SK-N-SH treated with all-trans-retinoic acid at 6 μM for 48 hours (cell line): ENCODE measurements around the gene ARHGAP21.
"Not testable (repeated sequence)": the region's sequence is repeated elsewhere in the genome, so short reads cannot be mapped to it uniquely, and the experiment has no call there.

Source experiments
- ATAC-seq: fragments of 200-7000 bp; cut with Tn5 transposase; 3 replicates; pipeline ENCODE4 v1.9.1; 2020; ENCODE audit warnings: mild to moderate bottlenecking, moderate library complexity
- ARNTL ChIP-seq: fragments of 450-650 bp; formaldehyde crosslinking; IDR thresholded peaks from 2 replicates; pipeline ENCODE4 v1.5.0; 2020; ENCODE audit warnings: low read depth, mild to moderate bottlenecking, moderate library complexity, borderline replicate concordance
- BACH2 ChIP-seq: fragments of 250-450 bp; sonication (Bioruptor Pico); IDR thresholded peaks from 2 replicates; pipeline ENCODE4 v1.9.0; 2021; ENCODE audit warnings: mild to moderate bottlenecking, borderline replicate concordance
- CSDC2 ChIP-seq: fragments of 250-450 bp; sonication (Bioruptor Pico); IDR thresholded peaks from 2 replicates; pipeline ENCODE4 v1.5.0; 2020; ENCODE audit warnings: mild to moderate bottlenecking, moderate library complexity
- ESRRG ChIP-seq: fragments of 250-450 bp; sonication (Bioruptor Pico); IDR thresholded peaks from 2 replicates; pipeline ENCODE4 v1.6.1; 2021; ENCODE audit warnings: mild to moderate bottlenecking
- GLIS3 ChIP-seq: fragments of 250-450 bp; sonication (Bioruptor Pico); IDR thresholded peaks from 2 replicates; pipeline ENCODE4 v1.5.0; 2020; ENCODE audit warnings: mild to moderate bottlenecking, moderate library complexity
- ISL1 ChIP-seq: fragments of 250-450 bp; sonication (Bioruptor Pico); IDR thresholded peaks from 2 replicates; pipeline ENCODE4 v2.1.2; 2022; ENCODE audit warnings: mild to moderate bottlenecking, moderate library complexity
- OSR1 ChIP-seq: fragments of 250-450 bp; sonication (Bioruptor Pico); IDR thresholded peaks from 2 replicates; pipeline ENCODE4 v1.8.0; 2022; ENCODE audit warnings: moderate library complexity, mild to moderate bottlenecking, inconsistent platforms
- PPARA ChIP-seq: fragments of 250-450 bp; sonication (Bioruptor Pico); IDR thresholded peaks from 2 replicates; pipeline ENCODE4 v1.5.0; 2020; ENCODE audit warnings: mild to moderate bottlenecking, borderline replicate concordance
- RARB ChIP-seq: fragments of 250-450 bp; sonication (Bioruptor Pico); IDR thresholded peaks from 2 replicates; pipeline ENCODE4 v1.8.0; 2021; ENCODE audit warnings: mild to moderate bottlenecking, moderate library complexity
- SNAI2 ChIP-seq: fragments of 250-450 bp; sonication (Bioruptor Pico); IDR thresholded peaks from 2 replicates; pipeline ENCODE4 v1.5.0; 2020; ENCODE audit warnings: mild to moderate bottlenecking, moderate library complexity
- TCF4 ChIP-seq: fragments of 250-450 bp; sonication (Bioruptor Pico); IDR thresholded peaks from 2 replicates; pipeline ENCODE4 v1.8.0; 2021; ENCODE audit warnings: mild to moderate bottlenecking, moderate library complexity, borderline replicate concordance
- TOX ChIP-seq: fragments of 250-450 bp; sonication (Bioruptor Pico); IDR thresholded peaks from 2 replicates; pipeline ENCODE4 v1.8.0; 2021; ENCODE audit warnings: mild to moderate bottlenecking, moderate library complexity, borderline replicate concordance
- ZC3H10 ChIP-seq: fragments of 250-450 bp; sonication (Bioruptor Pico); IDR thresholded peaks from 2 replicates; pipeline ENCODE4 v1.5.1; 2021; ENCODE audit warnings: mild to moderate bottlenecking, moderate library complexity
- ZFP3 ChIP-seq: fragments of 250-450 bp; sonication (Bioruptor Pico); IDR thresholded peaks from 2 replicates; pipeline ENCODE4 v1.5.0; 2020; ENCODE audit warnings: mild to moderate bottlenecking, moderate library complexity
- ZFP30 ChIP-seq: fragments of 450-650 bp; formaldehyde crosslinking; IDR thresholded peaks from 2 replicates; pipeline ENCODE4 v1.5.0; 2022; ENCODE audit warnings: mild to moderate bottlenecking, moderate library complexity
- ZNF565 ChIP-seq: fragments of 450-650 bp; formaldehyde crosslinking; conservative IDR thresholded peaks from 2 replicates; pipeline ENCODE4 v1.5.0; 2020; ENCODE audit warnings: low read depth, mild to moderate bottlenecking, moderate library complexity
- ZNF70 ChIP-seq: fragments of 450-650 bp; formaldehyde crosslinking; IDR thresholded peaks from 2 replicates; pipeline ENCODE4 v1.5.0; 2020; ENCODE audit warnings: mild to moderate bottlenecking, moderate library complexity
- ZNF8 ChIP-seq: fragments of 450-650 bp; formaldehyde crosslinking; IDR thresholded peaks from 2 replicates; pipeline ENCODE4 v1.5.0; 2020; ENCODE audit warnings: mild to moderate bottlenecking, moderate library complexity
- TF ChIP-seq, protein P1 (sequence below): fragments of 250-450 bp; sonication (Bioruptor Pico); IDR thresholded peaks from 2 replicates; pipeline ENCODE4 v1.8.0; 2020; ENCODE audit warnings: mild to moderate bottlenecking, moderate library complexity, borderline replicate concordance
- TF ChIP-seq, protein P2 (sequence below): fragments of 250-450 bp; sonication (Bioruptor Pico); IDR thresholded peaks from 2 replicates; pipeline ENCODE4 v1.5.1; 2021; ENCODE audit warnings: mild to moderate bottlenecking, moderate library complexity
- TF ChIP-seq, protein P3 (sequence below): fragments of 250-450 bp; sonication (Bioruptor Pico); IDR thresholded peaks from 2 replicates; pipeline ENCODE4 v1.5.1; 2020; ENCODE audit warnings: low read depth, mild to moderate bottlenecking, moderate library complexity
- TF ChIP-seq, protein P4 (sequence below): fragments of 250-450 bp; sonication (Bioruptor Pico); IDR thresholded peaks from 2 replicates; pipeline ENCODE4 v1.5.0; 2020; ENCODE audit warnings: mild to moderate bottlenecking, moderate library complexity

ARHGAP21 gene

DNA sequence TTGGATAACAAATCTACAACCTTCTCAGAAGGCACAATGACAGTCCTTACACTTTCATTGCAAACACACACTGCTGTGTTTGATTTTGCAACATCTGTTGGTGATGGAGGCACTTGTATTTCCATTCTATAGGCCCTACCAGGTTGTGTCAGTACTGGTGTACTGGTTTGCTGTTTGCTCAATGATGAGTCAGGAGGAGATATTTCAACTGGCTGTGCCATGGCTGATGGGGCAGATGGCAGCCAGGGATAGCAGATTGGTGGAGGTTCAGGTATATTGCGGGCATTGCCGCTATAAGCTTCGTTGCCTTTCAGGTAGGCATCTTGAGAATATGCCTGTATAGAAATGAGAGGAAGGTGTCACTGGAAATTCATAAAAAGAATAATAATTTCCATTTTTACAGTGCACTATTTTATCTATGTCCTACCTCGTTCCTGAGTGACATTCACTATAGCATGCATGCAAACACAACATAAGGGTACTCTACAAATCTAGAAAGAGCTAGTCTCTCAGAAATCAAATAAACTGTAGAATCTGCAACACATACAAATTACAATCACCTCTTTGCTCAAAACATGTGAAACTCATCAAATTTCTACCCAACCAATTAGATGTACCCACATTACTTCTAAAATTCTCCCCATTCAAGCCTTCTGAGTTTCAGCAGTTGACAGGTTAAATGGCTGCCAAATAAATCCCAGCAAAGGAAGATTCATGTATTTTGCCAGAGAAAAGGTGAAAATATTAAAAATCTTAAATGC lies 102.5 kb downstream of the ARHGAP21 start:
- ATAC-seq: not testable (repeated sequence)

DNA sequence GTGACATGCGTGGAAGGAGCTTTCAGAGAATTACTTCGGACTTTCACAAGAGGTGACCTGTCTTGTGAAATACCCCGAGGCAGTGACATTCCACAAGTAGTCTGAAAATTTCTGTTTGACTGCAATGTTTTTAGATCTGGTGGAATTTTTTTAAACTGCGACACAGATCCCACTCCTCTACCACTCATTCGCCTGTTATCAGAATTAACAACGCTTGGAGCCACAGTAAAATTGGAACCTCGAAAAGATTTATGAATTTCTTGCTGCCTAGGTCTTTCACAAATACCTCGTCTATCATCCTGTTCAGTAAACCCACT lies 103.7 kb downstream of the ARHGAP21 start:
- ATAC-seq: not testable (repeated sequence)

DNA sequence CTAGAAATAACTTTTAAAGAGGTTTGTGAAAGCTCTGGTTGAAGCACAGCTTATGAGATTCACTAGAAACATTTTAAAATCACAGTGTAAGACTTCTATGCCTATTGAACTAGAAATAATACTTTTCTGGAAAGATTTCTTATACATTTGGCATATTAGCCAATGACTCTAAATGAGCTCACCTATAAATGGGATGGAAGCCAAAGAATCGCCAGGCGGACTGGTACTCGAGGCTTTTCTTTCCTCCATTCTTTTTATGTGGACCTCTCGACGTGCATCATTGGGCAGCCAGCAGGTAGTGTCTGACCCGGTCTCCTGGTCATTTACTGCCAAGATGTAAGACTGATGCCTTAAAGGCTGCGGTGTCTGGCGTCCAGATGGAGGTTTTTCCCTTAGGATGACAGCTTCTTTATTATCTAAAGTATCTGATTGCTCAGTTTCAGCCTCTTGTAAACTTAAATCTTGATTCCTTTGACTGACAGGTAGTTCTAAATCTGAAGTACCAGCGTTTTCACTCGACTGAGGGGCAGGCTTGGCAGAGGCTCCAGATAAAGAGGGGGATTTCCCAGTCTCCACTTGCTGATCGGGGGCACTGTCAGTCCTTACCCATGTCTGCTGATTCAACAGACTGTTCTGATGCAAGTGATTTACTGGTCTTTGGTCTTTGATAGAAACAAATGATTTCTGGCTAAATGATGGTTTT lies 104.2 kb downstream of the ARHGAP21 start:
- ATAC-seq: not testable (repeated sequence)

DNA sequence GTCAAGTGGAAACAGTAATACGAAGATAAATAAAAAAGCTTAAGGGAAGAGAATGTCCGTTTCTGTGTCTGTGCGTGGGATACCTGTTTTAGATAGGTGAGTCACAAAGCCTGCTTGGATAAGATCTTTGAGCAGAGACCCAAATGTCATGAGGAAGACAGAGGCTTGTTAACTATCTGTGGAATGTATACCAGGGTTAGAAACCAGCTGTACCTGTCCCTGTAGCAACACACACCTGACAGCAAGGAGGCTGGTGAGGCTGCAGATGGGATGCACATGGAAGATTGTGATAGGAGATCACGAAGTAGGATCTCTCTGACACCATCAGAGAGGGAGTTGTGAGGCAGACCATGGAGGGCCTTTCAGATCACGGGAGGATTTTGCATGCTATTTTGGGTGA lies 105.3 kb downstream of the ARHGAP21 start:
- TF ChIP-seq PPARA (CRISPR knock-in tag) (no peak), TCF4 (CRISPR knock-in tag) (no peak), BACH2 (no peak), ISL1 (CRISPR knock-in tag) (no peak), CSDC2 (CRISPR knock-in tag) (no peak), OSR1 (no peak), ESRRG (no peak), TOX (CRISPR knock-in tag) (no peak), GLIS3 (CRISPR knock-in tag) (no peak), ARNTL (CRISPR knock-in tag) (no peak), ZNF70 (CRISPR knock-in tag) (no peak), ZNF565 (CRISPR knock-in tag) (no peak)
- TF ChIP-seq, protein P1, sequence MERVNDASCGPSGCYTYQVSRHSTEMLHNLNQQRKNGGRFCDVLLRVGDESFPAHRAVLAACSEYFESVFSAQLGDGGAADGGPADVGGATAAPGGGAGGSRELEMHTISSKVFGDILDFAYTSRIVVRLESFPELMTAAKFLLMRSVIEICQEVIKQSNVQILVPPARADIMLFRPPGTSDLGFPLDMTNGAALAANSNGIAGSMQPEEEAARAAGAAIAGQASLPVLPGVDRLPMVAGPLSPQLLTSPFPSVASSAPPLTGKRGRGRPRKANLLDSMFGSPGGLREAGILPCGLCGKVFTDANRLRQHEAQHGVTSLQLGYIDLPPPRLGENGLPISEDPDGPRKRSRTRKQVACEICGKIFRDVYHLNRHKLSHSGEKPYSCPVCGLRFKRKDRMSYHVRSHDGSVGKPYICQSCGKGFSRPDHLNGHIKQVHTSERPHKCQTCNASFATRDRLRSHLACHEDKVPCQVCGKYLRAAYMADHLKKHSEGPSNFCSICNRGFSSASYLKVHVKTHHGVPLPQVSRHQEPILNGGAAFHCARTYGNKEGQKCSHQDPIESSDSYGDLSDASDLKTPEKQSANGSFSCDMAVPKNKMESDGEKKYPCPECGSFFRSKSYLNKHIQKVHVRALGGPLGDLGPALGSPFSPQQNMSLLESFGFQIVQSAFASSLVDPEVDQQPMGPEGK (CRISPR knock-in tag): no peak
- TF ChIP-seq, protein P2, sequence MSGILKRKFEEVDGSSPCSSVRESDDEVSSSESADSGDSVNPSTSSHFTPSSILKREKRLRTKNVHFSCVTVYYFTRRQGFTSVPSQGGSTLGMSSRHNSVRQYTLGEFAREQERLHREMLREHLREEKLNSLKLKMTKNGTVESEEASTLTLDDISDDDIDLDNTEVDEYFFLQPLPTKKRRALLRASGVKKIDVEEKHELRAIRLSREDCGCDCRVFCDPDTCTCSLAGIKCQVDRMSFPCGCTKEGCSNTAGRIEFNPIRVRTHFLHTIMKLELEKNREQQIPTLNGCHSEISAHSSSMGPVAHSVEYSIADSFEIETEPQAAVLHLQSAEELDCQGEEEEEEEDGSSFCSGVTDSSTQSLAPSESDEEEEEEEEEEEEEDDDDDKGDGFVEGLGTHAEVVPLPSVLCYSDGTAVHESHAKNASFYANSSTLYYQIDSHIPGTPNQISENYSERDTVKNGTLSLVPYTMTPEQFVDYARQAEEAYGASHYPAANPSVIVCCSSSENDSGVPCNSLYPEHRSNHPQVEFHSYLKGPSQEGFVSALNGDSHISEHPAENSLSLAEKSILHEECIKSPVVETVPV (CRISPR knock-in tag): no peak
- TF ChIP-seq, protein P3, sequence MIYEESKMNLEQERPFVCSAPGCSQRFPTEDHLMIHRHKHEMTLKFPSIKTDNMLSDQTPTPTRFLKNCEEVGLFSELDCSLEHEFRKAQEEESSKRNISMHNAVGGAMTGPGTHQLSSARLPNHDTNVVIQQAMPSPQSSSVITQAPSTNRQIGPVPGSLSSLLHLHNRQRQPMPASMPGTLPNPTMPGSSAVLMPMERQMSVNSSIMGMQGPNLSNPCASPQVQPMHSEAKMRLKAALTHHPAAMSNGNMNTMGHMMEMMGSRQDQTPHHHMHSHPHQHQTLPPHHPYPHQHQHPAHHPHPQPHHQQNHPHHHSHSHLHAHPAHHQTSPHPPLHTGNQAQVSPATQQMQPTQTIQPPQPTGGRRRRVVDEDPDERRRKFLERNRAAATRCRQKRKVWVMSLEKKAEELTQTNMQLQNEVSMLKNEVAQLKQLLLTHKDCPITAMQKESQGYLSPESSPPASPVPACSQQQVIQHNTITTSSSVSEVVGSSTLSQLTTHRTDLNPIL (CRISPR knock-in tag): no peak
- TF ChIP-seq, protein P4, sequence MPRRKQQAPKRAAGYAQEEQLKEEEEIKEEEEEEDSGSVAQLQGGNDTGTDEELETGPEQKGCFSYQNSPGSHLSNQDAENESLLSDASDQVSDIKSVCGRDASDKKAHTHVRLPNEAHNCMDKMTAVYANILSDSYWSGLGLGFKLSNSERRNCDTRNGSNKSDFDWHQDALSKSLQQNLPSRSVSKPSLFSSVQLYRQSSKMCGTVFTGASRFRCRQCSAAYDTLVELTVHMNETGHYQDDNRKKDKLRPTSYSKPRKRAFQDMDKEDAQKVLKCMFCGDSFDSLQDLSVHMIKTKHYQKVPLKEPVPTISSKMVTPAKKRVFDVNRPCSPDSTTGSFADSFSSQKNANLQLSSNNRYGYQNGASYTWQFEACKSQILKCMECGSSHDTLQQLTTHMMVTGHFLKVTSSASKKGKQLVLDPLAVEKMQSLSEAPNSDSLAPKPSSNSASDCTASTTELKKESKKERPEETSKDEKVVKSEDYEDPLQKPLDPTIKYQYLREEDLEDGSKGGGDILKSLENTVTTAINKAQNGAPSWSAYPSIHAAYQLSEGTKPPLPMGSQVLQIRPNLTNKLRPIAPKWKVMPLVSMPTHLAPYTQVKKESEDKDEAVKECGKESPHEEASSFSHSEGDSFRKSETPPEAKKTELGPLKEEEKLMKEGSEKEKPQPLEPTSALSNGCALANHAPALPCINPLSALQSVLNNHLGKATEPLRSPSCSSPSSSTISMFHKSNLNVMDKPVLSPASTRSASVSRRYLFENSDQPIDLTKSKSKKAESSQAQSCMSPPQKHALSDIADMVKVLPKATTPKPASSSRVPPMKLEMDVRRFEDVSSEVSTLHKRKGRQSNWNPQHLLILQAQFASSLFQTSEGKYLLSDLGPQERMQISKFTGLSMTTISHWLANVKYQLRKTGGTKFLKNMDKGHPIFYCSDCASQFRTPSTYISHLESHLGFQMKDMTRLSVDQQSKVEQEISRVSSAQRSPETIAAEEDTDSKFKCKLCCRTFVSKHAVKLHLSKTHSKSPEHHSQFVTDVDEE: no peak
- ATAC-seq: no peak

DNA sequence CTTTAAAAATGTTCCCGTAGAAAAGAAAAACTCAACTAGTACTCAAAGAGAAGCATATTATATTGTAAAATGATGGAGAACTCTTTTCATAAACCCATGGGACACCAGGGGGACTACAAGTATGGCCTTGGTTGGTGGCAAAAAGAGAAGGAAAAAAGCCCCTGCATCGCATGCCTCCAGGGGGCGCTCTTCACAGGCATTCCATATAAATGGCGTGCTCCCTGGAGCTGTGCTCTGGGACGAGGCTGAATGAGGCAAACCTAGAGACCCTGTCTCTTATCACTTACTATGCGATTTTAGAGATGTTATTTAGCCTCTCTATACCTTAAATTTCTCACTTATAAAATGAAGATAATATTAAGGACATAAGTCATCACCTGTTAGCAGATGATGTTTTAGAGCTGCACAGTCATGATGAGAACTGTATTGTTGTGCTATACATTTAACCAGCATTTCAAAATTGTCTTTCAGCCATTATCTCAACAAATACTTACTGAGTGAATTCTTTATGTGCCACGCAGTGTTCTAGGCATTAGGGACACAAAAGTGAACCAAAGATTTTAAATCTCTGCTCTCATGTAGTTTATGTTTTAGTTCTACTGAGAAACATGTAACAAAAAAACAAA lies 105.8 kb downstream of the ARHGAP21 start:
- peak; percentile 60; the same call in 2 of the 3 replicates for ATAC-seq
- TF ChIP-seq ZFP3 (CRISPR knock-in tag) (no peak), ZNF8 (CRISPR knock-in tag) (no peak), ZC3H10 (no peak), ZNF70 (CRISPR knock-in tag) (no peak), GLIS3 (CRISPR knock-in tag) (no peak), RARB (CRISPR knock-in tag) (no peak), TCF4 (CRISPR knock-in tag) (no peak), CSDC2 (CRISPR knock-in tag) (no peak), PPARA (CRISPR knock-in tag) (no peak), TOX (CRISPR knock-in tag) (no peak), SNAI2 (CRISPR knock-in tag) (no peak), ZFP30 (CRISPR knock-in tag) (no peak), BACH2 (no peak)
- TF ChIP-seq, all 23 proteins: peak for 0
